ENCODE results near the gene RALGPS1. TPM values are rescaled to one million over a fixed set of nuclear protein-coding genes. Genes with fewer than 3 reads are reported as not detected.

Gene RALGPS1
- total and polyA plus RNA-seq, 2 experiments from 2014 or later, result 13.1 to 22.1 TPM

GRCh38 chr9:127154390-127155191 is 240.0 kb downstream of the RALGPS1 start:
- WGBS (ENCODE audit: low lambda C conversion rate, missing lambda C conversion rate), result 79% methylated on average over 13 of the region's 13 CpGs
- Histone ChIP-seq H3K36me3 (replicated peaks; ENCODE audit: insufficient read depth, low read depth) (no peaks in the 10 kb centered on the region), H3K4me2 (no peak overlapping the region), H3K4me1 (ENCODE audit: insufficient read depth) (peaks cover 8% of the 10 kb centered on the region), H2AFZ (no peak overlapping the region), H3K9me3 (ENCODE audit: low read depth) (no peaks in the 10 kb centered on the region), H3K4me3 (no peak overlapping the region), H3K27me3 (no peaks in the 10 kb centered on the region), H3K9me2 (replicated peaks; ENCODE audit: insufficient read depth) (no peaks in the 10 kb centered on the region), H3K27ac (no peak overlapping the region), H3K79me2 (no peaks in the 10 kb centered on the region), H4K20me1 (ENCODE audit: insufficient read depth, poor library complexity, severe bottlenecking) (no peaks in the 10 kb centered on the region)
- TF ChIP-seq EZH2 (IDR thresholded peaks at IDR 0.05; ENCODE audit: borderline replicate concordance), result no peak
- TF ChIP-seq EZH2phosphoT487 (IDR thresholded peaks at IDR 0.05; ENCODE audit: low read depth, severe bottlenecking, unreplicated experiment), result no peak
- no peak for TF ChIP-seq CTCF (IDR thresholded peaks at IDR 0.05; ENCODE audit: poor library complexity)
- DNase-seq (ENCODE audit: low spot score), result no peak

GRCh38 chr9:127155314-127155960 is 240.9 kb downstream of the RALGPS1 start:
- TF ChIP-seq EZH2phosphoT487 (IDR thresholded peaks at IDR 0.05; ENCODE audit: low read depth, severe bottlenecking, unreplicated experiment), result no peak
- TF ChIP-seq CTCF (IDR thresholded peaks at IDR 0.05; ENCODE audit: poor library complexity), result no peak
- no peak for TF ChIP-seq EZH2 (IDR thresholded peaks at IDR 0.05; ENCODE audit: borderline replicate concordance)
- Histone ChIP-seq H2AFZ (no peak overlapping the region), H3K79me2 (no peaks in the 10 kb centered on the region), H3K27ac (no peak overlapping the region), H4K20me1 (ENCODE audit: insufficient read depth, poor library complexity, severe bottlenecking) (no peaks in the 10 kb centered on the region), H3K4me1 (ENCODE audit: insufficient read depth) (peaks cover 10% of the 10 kb centered on the region), H3K9me3 (ENCODE audit: low read depth) (no peaks in the 10 kb centered on the region), H3K4me3 (no peak overlapping the region), H3K9me2 (replicated peaks; ENCODE audit: insufficient read depth) (no peaks in the 10 kb centered on the region), H3K27me3 (no peaks in the 10 kb centered on the region), H3K36me3 (replicated peaks; ENCODE audit: insufficient read depth, low read depth) (no peaks in the 10 kb centered on the region), H3K4me2 (no peak overlapping the region)
- no peak for DNase-seq (ENCODE audit: low spot score)
- 91% methylated on average over 5 of the region's 5 CpGs for WGBS (ENCODE audit: low lambda C conversion rate, missing lambda C conversion rate)

GRCh38 chr9:127158786-127159324 is 244.3 kb downstream of the RALGPS1 start:
- TF ChIP-seq EZH2 (IDR thresholded peaks at IDR 0.05; ENCODE audit: borderline replicate concordance), result no peak
- no peak for TF ChIP-seq EZH2phosphoT487 (IDR thresholded peaks at IDR 0.05; ENCODE audit: low read depth, severe bottlenecking, unreplicated experiment)
- TF ChIP-seq CTCF (IDR thresholded peaks at IDR 0.05; ENCODE audit: poor library complexity), result no peak
- no peaks in the 10 kb centered on the region for H3K9me3 ChIP-seq (ENCODE audit: low read depth)
- H3K79me2 ChIP-seq, result no peaks in the 10 kb centered on the region
- H3K27me3 ChIP-seq, result no peaks in the 10 kb centered on the region
- DNase-seq (ENCODE audit: low spot score), result no peak
- no peak overlapping the region for H3K4me2 ChIP-seq
- 80% methylated on average over 4 of the region's 4 CpGs for WGBS (ENCODE audit: low lambda C conversion rate, missing lambda C conversion rate)
- H4K20me1 ChIP-seq (ENCODE audit: insufficient read depth, poor library complexity, severe bottlenecking), result no peaks in the 10 kb centered on the region
- H3K4me1 ChIP-seq (ENCODE audit: insufficient read depth), result peaks cover 10% of the 10 kb centered on the region
- H2AFZ ChIP-seq, result no peak overlapping the region
- H3K9me2 ChIP-seq (replicated peaks; ENCODE audit: insufficient read depth), result no peaks in the 10 kb centered on the region
- no peaks in the 10 kb centered on the region for H3K36me3 ChIP-seq (replicated peaks; ENCODE audit: insufficient read depth, low read depth)
- H3K4me3 ChIP-seq, result no peak overlapping the region
- no peak overlapping the region for H3K27ac ChIP-seq
